ENCODE results near the gene MBIP.

Gene MBIP

GRCh38 chr14:36264107-36264506 lies 56.3 kb downstream of the MBIP start:
- no peak for DNase-seq (ENCODE audit: low read depth)

- DNase-seq (ENCODE audit: low read depth): no peak
These were observed 59.3 kb downstream of the MBIP start for GRCh38 chr14:36260970-36261640.

- DNase-seq (ENCODE audit: low read depth): no peak
These were observed 62.2 kb downstream of the MBIP start for GRCh38 chr14:36258241-36258640.

- peak; percentile 77 for DNase-seq (ENCODE audit: low read depth)
These were observed 64.2 kb downstream of the MBIP start for GRCh38 chr14:36256126-36256801.

GRCh38 chr14:36254020-36254624 lies 66.3 kb downstream of the MBIP start:
- DNase-seq (ENCODE audit: low read depth): peak; percentile 8
